ENCODE measurements around the gene NAGS.
"Not testable (repeated sequence)": the region's sequence is repeated elsewhere in the genome, so short reads cannot be mapped to it uniquely, and the experiment has no call there.

Gene NAGS

GRCh38 chr17:44004077-44004760 lies at the start of gene NAGS:
TSS of gene NAGS (plus strand) at chr17:44004622. CDS start at chr17:44004664, 42 bp downstream.
- DNase-seq, result no peak

GRCh38 chr17:43956222-43956621 lies 48.2 kb upstream of the NAGS start:
- DNase-seq, result no peak

- DNase-seq, result no peak
Measured at GRCh38 chr17:43958748-43959352, 45.6 kb upstream of the NAGS start.

- not testable (repeated sequence) for DNase-seq
Measured at GRCh38 chr17:43961292-43961691, 43.1 kb upstream of the NAGS start.

- DNase-seq, result no peak
Measured at GRCh38 chr17:43961954-43962353, 42.5 kb upstream of the NAGS start.

- no peak for DNase-seq
Measured at GRCh38 chr17:43962479-43962878, 41.9 kb upstream of the NAGS start.

- no peak for DNase-seq
Measured at GRCh38 chr17:43966276-43966675, 38.1 kb upstream of the NAGS start.

- no peak for DNase-seq
Measured at GRCh38 chr17:43967251-43967875, 37.1 kb upstream of the NAGS start.

GRCh38 chr17:43970366-43970765 lies 34.1 kb upstream of the NAGS start:
- no peak for DNase-seq

- DNase-seq, result not testable (repeated sequence)
Measured at GRCh38 chr17:43971436-43971835, 33.0 kb upstream of the NAGS start.

GRCh38 chr17:43972444-43973212 lies 31.8 kb upstream of the NAGS start:
- not testable (repeated sequence) for DNase-seq

- DNase-seq, result no peak
Measured at GRCh38 chr17:43974382-43975266, 29.8 kb upstream of the NAGS start.

- DNase-seq, result no peak
Measured at GRCh38 chr17:43975898-43976297, 28.5 kb upstream of the NAGS start.

GRCh38 chr17:43976963-43977837 lies 27.2 kb upstream of the NAGS start:
- DNase-seq, result no peak

GRCh38 chr17:43978078-43978477 lies 26.3 kb upstream of the NAGS start:
- no peak for DNase-seq

- no peak for DNase-seq
Measured at GRCh38 chr17:43979011-43979410, 25.4 kb upstream of the NAGS start.

GRCh38 chr17:43979671-43980070 lies 24.8 kb upstream of the NAGS start:
- no peak for DNase-seq

GRCh38 chr17:43982171-43982570 lies 22.3 kb upstream of the NAGS start:
- no peak for DNase-seq

- no peak for DNase-seq
Measured at GRCh38 chr17:43983196-43983514, 21.3 kb upstream of the NAGS start.

GRCh38 chr17:43983515-43984411 lies 20.7 kb upstream of the NAGS start:
- DNase-seq, result no peak

- no peak for DNase-seq
Measured at GRCh38 chr17:43984521-43984920, 19.9 kb upstream of the NAGS start.

Measured in NCI-H2107 (cell line).